Measurements from ENCODE around the gene HGS. TPM values are rescaled to one million over a fixed set of nuclear protein-coding genes. Genes with fewer than 3 reads are reported as not detected.
A peak's percentile ranks its signal among the peaks of the same experiment; 100 is the strongest.

Gene HGS
- total and polyA plus RNA-seq, 2 of the 13 experiments (the other 11 are each of a cell fraction or from before 2014, with no cell fraction given): 73.3 to 78.1 TPM

GRCh38 chr17:81713556-81714411, 30.0 kb downstream of the HGS start (continued):
- peak; percentile 26; the same call in 1 of the 2 replicates for TF ChIP-seq RAD21 (CRISPR knock-in tag; IDR thresholded peaks at IDR 0.05)
- no peak; the same call in 1 of the 2 replicates for TF ChIP-seq SP140L (CRISPR knock-in tag; IDR thresholded peaks at IDR 0.05; ENCODE audit: borderline replicate concordance)
- TF ChIP-seq, protein P1, sequence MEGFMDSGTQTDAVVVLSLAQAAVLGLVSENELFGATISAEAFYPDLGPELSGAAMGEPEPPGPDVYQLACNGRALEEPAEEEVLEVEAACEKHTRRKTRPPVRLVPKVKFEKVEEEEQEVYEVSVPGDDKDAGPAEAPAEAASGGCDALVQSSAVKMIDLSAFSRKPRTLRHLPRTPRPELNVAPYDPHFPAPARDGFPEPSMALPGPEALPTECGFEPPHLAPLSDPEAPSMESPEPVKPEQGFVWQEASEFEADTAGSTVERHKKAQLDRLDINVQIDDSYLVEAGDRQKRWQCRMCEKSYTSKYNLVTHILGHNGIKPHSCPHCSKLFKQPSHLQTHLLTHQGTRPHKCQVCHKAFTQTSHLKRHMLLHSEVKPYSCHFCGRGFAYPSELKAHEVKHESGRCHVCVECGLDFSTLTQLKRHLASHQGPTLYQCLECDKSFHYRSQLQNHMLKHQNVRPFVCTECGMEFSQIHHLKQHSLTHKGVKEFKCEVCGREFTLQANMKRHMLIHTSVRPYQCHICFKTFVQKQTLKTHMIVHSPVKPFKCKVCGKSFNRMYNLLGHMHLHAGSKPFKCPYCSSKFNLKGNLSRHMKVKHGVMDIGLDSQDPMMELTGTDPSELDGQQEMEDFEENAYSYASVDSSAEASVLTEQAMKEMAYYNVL (CRISPR knock-in tag; IDR thresholded peaks at IDR 0.05; ENCODE audit: borderline replicate concordance): peak; percentile 84; the same call in 1 of the 2 replicates
- TF ChIP-seq ZNF564 (CRISPR knock-in tag; IDR thresholded peaks at IDR 0.05): peak; percentile 16; the same call in 1 of the 2 replicates
- TF ChIP-seq MIER3 (CRISPR knock-in tag; IDR thresholded peaks at IDR 0.05; ENCODE audit: borderline replicate concordance): peak; percentile 48; the same call in 1 of the 2 replicates
- no peak for TF ChIP-seq ZNF251 (CRISPR knock-in tag; IDR thresholded peaks at IDR 0.05)
- TF ChIP-seq, protein P2, sequence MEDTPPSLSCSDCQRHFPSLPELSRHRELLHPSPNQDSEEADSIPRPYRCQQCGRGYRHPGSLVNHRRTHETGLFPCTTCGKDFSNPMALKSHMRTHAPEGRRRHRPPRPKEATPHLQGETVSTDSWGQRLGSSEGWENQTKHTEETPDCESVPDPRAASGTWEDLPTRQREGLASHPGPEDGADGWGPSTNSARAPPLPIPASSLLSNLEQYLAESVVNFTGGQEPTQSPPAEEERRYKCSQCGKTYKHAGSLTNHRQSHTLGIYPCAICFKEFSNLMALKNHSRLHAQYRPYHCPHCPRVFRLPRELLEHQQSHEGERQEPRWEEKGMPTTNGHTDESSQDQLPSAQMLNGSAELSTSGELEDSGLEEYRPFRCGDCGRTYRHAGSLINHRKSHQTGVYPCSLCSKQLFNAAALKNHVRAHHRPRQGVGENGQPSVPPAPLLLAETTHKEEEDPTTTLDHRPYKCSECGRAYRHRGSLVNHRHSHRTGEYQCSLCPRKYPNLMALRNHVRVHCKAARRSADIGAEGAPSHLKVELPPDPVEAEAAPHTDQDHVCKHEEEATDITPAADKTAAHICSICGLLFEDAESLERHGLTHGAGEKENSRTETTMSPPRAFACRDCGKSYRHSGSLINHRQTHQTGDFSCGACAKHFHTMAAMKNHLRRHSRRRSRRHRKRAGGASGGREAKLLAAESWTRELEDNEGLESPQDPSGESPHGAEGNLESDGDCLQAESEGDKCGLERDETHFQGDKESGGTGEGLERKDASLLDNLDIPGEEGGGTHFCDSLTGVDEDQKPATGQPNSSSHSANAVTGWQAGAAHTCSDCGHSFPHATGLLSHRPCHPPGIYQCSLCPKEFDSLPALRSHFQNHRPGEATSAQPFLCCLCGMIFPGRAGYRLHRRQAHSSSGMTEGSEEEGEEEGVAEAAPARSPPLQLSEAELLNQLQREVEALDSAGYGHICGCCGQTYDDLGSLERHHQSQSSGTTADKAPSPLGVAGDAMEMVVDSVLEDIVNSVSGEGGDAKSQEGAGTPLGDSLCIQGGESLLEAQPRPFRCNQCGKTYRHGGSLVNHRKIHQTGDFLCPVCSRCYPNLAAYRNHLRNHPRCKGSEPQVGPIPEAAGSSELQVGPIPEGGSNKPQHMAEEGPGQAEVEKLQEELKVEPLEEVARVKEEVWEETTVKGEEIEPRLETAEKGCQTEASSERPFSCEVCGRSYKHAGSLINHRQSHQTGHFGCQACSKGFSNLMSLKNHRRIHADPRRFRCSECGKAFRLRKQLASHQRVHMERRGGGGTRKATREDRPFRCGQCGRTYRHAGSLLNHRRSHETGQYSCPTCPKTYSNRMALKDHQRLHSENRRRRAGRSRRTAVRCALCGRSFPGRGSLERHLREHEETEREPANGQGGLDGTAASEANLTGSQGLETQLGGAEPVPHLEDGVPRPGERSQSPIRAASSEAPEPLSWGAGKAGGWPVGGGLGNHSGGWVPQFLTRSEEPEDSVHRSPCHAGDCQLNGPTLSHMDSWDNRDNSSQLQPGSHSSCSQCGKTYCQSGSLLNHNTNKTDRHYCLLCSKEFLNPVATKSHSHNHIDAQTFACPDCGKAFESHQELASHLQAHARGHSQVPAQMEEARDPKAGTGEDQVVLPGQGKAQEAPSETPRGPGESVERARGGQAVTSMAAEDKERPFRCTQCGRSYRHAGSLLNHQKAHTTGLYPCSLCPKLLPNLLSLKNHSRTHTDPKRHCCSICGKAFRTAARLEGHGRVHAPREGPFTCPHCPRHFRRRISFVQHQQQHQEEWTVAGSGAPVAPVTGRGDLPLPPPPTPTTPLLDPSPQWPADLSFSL (CRISPR knock-in tag; IDR thresholded peaks at IDR 0.05): no peak
- peak; percentile 94 for TF ChIP-seq ZNF230 (CRISPR knock-in tag; IDR thresholded peaks at IDR 0.05)
- TF ChIP-seq, protein P3, sequence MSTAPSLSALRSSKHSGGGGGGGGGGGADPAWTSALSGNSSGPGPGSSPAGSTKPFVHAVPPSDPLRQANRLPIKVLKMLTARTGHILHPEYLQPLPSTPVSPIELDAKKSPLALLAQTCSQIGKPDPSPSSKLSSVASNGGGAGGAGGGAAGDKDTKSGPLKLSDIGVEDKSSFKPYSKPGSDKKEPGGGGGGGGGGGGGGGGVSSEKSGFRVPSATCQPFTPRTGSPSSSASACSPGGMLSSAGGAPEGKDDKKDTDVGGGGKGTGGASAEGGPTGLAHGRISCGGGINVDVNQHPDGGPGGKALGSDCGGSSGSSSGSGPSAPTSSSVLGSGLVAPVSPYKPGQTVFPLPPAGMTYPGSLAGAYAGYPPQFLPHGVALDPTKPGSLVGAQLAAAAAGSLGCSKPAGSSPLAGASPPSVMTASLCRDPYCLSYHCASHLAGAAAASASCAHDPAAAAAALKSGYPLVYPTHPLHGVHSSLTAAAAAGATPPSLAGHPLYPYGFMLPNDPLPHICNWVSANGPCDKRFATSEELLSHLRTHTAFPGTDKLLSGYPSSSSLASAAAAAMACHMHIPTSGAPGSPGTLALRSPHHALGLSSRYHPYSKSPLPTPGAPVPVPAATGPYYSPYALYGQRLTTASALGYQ (CRISPR knock-in tag; IDR thresholded peaks at IDR 0.05): no peak
- no peak for TF ChIP-seq ZNF883 (CRISPR knock-in tag; IDR thresholded peaks at IDR 0.05; ENCODE audit: not compliant biosample characterization)
- peak; percentile 77 for TF ChIP-seq POLR2G (IDR thresholded peaks at IDR 0.05; ENCODE audit: low read depth, low read length)
- no peak for TF ChIP-seq ZNF264 (CRISPR knock-in tag; IDR thresholded peaks at IDR 0.05)
- no peak; the same call in 1 of the 2 replicates for TF ChIP-seq ZNF256 (CRISPR knock-in tag; conservative IDR thresholded peaks at IDR 0.05)
- TF ChIP-seq TP53 (CRISPR knock-in tag; conservative IDR thresholded peaks at IDR 0.05): no peak
- TF ChIP-seq SMAD3 (CRISPR knock-in tag; IDR thresholded peaks at IDR 0.05): no peak
- peak; percentile 76 for TF ChIP-seq KDM2A (CRISPR knock-in tag; IDR thresholded peaks at IDR 0.05; ENCODE audit: borderline replicate concordance, low read depth)
- TF ChIP-seq DRAP1 (CRISPR knock-in tag; IDR thresholded peaks at IDR 0.05): peak; percentile 66; the same call in 1 of the 2 replicates
- no peak; the same call in 1 of the 2 replicates for TF ChIP-seq ZNF331 (CRISPR knock-in tag; IDR thresholded peaks at IDR 0.05)
